ENCODE results near the gene FBXL15.
"Not testable (repeated sequence)": the region's sequence is repeated elsewhere in the genome, so short reads cannot be mapped to it uniquely, and the experiment has no call there.

Gene FBXL15

DNA sequence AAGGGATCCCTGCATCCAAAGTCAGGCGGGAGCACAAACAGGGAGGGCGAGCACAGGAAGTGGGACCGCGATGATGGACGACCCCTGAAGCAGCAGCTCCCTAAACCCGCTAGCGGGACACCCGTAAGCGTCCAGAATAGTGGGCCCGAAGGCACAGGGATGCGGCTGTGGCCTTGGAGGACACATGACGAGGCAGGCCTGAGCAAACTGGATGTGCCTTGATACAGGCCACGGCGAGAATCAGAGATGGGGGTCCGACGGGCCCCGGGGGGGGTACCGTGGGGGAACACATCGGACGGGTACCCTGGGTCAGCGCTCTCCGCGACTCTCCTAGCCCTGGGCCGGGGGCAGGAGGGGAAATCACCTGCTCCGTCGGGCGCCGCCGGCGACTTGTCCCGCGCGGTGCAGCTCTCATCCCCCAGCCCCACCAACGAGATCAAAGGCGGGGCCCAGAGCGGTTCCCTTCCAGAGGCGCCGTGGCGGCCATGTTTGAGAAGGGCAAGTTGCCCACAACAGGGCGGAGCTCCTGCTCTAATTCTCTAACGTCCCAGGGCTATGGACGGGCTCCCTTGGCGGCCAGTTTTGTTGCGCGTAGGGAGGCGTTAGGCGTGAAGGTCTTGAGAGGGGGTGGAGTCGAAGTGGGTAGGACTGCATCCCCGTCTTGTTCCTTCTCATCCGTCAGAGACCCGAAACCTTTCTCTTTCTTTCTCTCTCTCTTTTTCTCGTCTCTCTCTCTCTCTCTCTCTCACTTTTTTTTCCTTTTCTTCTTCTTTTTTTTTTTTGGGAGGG is 11.7 kb downstream of the FBXL15 start, which contains the start of gene CUEDC2:
Gene CUEDC2 (minus strand): TSS at position 413 of the 789 bp plus-strand sequence. CDS start 7,386 bp downstream, outside the sequence.
- DNase-seq, result peak; percentile 92 to 97

DNA sequence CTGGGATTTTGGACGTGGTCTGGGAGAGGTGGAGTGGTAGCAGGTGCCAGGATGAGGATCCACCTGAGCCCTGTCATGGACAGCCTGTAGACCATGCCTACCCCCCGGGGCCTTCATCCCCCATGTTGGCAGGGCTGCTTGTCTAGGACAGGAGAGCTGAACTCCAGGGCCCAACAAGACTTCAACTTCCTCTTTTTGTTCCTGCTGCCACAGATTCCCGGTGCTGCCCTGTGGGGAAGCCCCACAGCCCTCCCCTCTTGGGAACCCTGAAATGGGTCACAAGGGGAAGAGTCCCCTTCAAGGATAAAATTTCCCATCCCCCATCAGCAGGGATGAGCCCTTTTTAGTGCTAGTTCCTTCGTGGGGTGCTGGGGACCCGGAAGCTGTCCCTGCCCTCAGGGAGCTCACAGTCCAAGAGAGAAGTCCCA is 13.0 kb downstream of the FBXL15 start:
- peak; percentile 7 to 32 for DNase-seq

DNA sequence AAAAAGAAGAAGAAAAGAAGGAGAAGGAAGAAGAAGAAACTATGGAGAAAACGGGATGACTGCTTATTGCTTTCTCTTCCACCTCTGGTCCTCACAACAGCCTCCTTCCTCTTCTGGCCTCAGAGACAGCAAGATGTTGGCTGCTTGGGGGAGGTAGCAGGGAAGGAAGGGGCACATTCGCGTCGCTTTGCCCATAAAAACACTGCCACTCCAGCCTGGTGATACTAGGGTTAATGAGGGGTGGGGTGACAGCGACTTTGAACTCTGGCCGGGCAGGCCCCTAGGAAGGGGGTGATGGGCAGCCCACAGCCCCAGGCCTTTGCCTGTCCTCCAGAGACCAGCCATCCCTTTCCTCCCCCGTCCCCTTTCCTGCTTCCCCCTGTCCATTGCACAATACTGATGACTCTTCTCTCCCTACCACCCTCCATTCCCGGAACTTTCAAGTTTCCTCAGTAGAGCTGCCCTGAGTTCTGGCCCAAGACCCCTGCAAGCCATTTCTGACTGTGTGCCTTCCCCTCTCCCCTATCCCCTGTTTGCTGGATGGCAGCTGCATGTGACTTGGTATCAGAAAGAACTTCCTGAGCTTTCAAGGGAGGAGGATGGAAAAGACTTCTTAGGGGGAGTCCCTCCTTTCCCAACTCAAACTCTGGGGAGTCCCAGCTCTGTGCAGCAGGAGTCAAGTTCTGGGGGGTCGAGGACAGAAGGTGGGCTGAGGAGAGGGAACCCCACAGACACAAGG is 13.9 kb downstream of the FBXL15 start:
- DNase-seq, result peak; percentile 32 to 36

DNA sequence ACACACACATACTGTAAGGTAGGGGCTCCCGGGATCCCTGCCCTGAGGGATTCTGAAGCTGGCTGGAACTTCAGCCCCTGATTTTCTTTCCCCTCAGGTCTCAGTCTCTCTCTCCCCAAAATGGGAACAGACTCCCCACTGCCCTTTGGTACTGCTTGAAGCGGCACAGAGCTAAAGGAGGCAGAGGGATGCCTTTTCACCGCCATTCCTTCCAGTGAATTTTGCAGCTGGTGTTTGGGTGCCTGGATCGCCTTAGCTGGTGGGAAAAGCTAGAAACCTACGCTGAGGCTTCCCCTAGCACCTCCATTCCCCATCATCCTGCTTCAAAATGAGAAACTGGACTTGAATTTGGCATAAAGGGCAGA is 14.5 kb downstream of the FBXL15 start:
- DNase-seq, result no peak

DNA sequence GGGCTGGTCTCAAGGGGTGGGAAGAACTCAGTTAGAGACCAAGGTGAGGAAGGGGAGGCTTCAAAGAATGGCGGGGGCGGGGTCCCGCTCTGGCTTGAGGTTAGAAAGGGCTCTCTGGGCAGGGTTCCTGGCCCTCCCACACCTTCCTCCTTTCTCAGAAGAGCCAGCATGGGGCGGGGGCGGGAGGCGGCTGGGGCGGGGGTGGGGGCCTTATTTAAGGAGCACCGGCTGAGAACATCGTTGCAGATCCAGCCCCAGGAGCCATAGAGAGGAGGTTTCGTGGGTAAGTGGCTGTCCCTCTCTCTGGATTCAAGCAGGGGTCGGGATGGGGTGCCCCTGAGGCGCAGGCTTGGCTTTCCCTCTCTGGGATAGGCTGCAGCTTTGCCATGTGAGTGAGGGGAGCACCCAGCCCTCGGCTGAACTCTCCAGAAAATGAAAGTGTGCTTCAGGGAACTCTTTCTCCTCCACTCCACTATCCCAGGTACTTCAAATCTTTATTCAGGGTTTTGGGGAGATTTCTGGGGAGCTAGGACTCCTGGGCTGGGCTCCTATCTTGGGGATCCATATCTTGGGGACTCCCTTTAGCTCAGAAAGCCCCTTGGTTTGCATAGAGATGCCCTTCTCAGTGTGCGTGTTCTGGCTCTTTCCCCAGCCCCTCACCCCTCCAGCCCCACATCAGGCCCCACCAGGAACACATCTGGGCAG is 15.0 kb downstream of the FBXL15 start:
- peak; percentile 36 to 37 for DNase-seq

DNA sequence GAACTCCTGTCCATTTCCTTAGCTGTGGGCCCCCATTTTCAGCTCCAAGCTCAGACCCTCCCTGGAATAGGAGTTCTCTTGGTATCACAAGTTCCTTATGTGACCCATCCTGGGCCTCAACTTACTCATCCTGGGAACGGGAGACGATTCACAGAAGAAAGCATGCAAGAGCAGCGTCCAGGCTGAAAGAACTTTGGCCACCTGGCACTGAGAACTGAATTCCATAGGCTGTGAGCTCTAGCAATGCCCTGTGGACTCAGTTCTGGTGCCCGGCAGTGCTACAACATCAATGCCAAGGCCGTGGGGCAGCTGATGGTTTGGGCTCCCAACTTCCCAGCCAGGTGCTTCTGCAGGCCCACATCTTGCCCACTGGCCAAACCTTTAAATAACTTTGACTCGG is 15.7 kb downstream of the FBXL15 start:
- no peak for DNase-seq

DNA sequence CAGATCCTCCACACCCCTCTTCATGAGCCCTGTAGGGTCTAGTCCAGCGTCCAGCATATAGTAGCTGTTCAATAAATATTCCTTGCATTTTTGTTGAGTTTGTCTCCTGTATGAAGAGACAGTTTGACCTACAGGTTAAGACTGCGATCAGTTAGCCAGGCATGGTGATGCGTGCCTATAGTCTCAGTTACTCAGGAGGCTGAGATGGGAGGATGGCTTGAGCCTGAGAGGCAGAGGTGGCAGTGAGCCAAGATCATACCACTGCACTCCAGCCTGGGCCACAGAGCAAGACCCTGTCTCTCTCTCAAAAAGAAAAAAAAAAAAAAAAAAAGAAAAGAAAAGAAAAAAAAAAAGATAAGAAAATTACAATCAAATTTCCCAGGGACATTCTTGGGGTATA is 16.9 kb downstream of the FBXL15 start:
- DNase-seq, result no peak

DNA sequence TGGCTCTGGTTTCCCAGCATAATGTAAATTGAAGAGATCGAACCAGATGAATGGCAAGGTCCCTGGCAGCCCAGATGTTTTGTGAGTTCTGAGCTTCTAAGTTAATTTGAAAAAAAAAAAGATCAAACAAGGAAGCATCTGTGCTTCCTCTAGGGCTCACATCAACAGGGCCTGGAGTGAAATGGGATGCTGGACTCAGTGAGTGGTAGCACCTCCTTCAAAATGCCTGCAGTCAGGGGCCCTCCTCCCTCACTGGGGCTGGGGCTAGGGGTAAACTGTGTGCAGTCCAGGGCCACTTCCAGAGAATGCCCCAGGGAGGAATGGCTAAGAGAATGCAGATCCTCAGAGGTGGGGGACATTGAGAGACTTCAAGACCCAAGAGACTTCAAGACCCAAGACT is 17.7 kb downstream of the FBXL15 start:
- DNase-seq, result no peak

DNA sequence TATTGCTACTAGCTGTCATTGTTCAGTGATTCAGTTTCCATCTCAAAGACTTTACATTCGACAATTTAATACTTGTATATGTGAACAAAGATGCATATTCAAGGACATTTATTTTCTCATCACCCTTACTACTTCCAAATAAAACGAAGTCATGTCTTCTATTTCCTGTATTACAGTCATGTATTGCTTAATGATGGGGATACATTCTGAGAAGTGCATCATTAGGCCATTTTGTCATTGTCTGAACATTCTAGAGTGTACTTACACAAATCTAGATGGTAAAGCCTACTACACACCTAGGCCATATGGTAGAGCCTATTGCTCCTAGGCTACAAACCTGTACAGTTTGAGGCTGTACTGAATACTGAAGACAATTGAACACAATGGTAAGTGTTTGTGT is 24.2 kb downstream of the FBXL15 start:
- DNase-seq, result peak; percentile 25 to 28

DNA sequence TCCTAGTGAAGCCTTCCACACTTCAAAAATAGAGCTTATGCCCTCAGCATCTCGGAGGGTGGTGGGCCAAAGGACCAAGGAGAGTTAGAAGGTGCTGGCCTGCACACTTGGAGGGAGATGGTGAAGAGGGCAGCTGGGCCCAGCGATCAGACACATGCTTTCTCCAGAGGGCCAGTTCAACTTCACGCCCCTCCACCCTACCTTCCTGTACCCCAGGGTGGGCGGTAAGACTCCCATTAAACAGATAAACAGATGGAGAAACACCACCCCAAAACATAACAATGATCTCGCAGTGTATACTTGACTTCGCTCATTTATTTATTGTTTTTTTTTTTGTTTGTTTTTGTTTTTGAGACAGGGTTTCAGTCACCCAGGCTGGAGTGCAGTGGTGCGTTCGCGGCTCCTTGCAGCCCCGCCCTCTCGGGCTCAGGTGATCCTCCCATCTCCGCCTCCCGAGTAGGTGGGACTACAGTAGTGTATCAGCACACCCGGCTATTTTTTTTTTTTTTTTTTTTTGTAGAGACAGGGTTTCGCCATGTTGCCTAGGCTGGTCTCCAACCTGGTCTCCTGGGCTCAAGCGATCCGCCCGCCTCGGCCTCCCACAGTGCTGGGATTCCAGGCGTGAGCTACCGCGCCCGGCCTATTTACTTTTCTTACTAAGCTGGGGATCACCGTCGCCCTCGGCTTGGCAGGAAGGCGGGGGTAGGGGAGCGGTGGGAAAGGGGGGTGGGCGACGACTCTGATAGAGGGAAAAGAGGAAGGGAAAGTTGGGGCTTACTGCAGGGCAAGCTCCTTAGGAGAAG is 28.9 kb downstream of the FBXL15 start:
- peak; percentile 12 to 53 for DNase-seq

DNA sequence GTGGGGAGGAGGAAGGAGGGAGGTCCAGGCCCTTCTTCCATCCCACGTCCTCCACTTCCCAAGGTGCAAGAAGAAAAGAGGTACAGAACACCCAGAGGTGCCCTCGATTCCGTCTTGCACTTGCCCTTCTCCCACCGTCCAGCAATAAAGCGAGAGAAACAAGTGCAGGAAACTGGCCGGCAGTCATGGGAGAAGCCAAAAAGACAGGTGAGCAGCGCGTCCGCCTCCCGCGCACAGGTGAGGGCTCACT is 29.4 kb downstream of the FBXL15 start:
- DNase-seq, result no peak

DNA sequence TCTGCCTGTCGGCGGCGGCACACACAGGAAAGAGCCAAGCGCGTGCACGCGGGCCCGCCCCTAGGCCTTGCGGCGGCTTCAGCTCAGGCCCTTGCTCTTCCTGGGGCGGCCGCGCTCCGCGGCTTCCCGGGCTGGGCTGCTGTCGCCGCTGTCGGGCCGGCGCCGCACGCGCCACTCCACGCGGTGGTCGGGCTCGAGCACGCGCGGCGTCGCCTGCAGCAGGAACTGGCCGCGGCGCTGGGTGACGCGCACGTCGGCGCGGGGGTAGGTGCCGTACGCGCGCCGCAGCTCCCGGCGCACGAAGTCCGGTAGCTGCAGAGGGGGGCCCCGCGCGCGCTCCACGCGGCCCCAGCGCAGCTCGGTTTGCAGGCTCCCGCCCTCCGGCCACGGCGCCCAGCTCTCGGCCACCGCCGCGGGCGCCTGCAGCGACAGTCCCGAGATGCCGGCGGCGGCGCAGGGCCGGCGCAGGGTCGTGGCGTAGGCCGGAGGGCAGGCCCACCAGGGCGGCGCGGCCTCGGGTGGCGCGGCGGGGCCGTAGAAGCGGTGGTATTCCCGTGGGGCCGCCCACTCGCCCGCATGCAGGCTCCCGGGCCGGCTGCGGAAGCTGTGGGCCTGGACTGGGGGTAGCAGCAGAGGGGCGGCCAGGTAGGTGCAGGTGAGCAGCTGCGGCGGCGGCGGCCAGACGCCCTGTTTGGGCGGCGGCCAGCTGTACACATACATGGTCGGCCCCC is 29.9 kb downstream of the FBXL15 start:
- DNase-seq, result peak; percentile 77 to 79

DNA sequence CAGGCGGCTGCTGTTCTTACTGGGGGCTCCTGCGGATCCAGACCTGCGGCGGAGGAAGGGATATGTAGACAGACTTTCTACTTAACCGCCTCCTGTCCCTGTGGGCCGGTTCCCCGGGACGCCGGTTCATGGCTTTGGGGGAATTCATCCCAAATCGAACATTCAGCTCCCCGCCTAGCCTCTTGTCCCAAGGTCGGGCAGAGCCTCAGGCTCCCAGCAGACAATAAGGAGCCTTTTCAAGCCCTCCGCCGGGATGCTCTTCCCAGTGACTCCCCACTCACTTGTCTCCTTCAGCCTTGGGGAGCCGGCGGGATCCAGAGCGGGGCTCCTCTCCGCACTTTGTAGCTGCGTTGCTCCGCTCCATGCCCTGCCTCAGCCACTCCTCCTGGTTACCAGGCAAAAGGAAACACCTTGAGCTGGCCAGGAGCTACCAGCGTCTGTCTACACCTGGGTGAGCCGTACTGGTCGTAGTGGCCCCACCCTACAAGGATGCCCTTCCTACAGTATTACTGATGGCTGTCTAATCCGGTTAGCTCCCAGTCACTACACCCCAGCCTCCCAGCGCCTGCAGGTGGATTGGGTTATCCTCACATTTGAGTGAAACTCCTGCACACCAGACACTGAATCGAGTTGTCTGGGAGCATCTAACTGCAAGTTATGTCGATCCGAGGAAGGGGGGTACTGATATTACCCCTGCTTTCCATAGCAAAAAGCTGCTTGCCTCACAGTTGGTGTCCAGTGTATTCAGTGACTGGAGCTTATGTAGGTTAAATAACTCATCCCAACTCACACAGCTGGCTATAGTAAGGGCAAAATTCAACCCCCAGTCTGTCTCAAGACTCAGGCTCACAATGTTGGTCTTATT is 30.7 kb downstream of the FBXL15 start, which contains the start of gene C10orf95:
Gene C10orf95 (minus strand): TSS at position 439 of the 865 bp plus-strand sequence. CDS start 450 bp downstream, outside the sequence.
- DNase-seq, result no peak

DNA sequence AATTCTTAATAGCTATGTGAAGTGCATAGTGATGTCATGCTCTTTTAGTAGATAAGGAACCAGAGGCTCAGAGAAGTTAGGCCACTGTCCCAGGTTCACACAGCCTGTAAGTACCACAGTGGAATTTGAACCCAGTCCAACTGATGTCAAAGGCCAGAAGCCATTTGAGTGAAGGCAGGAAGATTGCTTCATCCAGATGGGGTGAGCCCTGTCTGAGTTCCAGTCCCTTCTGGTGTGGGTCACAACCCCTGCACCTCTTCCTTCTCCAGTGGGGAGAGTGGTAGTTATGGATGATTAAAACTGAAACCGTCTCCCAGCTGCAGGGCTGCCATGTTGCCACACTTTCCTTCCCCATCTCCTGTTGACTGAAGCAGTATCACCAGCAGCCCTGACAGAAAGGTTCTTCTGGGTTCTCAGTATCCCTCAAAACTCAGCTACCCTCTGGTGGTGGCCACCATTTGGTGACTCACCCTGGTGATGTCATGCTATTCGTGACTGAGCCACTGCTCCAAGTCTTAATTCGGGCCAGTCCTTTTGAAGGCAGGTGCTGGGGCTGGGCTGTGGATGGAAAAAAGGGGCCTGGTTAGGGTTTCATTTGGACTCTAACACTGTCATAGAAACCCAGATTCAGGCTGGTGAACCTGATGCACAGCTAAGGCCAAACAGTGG is 32.2 kb downstream of the FBXL15 start:
- peak; percentile 44 to 48 for DNase-seq

DNA sequence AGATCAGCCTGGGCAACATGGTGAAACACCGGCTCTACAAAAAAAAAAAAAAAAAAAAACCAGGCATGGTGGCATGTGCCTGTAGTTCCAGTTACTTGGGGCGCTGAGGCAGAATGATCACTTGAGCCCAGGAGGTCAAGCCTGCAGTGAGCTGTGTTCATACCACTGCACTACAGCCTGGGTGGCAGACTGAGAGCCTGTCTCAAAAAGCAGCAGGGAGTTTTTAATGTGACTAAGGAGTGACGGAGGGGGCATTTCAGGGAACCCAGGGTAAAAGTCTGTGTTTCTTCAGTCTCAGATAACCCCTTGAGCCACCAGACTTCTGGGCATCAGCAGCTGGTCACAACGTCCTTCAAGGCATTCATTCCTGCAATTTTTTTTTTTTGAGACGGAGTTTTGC is 32.9 kb downstream of the FBXL15 start:
- DNase-seq, result no peak

DNA sequence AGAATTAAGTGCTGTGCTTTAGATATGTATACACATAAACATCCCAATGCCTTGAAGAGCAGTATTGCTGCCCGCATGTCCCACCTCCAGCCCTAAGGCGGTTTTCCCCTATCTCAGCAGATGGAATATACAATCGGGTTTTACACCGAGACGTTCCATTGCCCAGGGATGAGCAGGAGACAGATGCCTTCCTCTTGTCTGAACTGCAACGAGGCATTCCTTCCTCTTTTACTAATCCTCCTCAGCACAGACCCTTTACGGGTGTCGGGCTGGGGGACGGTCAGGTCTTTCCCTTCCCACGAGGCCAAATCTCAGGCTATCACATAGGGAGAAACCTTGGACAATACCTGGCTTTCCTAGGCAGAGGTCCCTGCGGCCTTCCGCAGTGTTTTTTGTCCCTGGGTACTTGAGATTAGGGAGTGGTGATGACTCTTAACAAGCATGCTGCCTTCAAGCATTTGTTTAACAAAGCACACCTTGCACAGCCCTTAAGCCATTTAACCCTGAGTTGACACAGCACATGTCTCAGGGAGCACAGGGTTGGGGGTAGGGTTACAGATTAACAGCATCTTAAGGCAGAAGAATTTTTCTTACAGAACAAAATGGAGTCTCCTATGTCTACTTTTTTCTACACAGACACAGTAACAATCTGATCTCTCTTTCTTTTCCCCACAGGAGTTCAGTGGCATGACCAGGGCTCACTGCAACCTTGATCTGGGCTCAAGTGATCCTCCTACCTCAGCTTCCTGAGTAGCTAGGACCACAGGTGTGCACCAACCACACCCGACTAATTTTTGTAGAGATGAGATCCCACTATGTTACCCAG is 34.2 kb downstream of the FBXL15 start:
- not testable (repeated sequence) for DNase-seq

DNA sequence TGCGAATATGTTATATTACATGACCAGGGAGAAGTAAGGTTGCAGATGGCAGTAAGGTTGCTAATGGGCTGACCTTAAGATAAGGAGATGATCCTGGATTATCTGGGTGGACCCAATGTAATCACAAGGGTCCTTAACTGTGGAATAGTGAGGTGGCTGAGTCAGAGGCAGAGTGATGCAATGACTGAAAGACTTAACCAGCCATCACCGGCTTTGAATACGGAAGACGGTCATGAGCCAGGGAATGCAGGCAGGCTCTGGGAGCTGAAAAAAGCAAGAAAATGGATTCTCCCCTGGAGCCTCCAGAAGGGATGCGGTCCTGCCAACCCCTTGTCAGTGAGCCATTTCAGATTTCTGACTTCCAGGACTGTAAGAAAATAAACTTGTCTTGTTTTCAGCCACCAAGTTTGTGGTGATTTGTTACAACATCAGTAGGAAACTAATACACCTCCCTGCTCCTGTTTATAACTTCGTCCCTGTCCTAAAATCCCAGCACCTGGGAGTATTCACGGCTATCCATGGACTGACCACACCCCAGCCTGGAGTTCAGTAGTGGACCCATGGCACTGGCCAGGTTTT is 35.3 kb downstream of the FBXL15 start:
- no peak for DNase-seq

DNA sequence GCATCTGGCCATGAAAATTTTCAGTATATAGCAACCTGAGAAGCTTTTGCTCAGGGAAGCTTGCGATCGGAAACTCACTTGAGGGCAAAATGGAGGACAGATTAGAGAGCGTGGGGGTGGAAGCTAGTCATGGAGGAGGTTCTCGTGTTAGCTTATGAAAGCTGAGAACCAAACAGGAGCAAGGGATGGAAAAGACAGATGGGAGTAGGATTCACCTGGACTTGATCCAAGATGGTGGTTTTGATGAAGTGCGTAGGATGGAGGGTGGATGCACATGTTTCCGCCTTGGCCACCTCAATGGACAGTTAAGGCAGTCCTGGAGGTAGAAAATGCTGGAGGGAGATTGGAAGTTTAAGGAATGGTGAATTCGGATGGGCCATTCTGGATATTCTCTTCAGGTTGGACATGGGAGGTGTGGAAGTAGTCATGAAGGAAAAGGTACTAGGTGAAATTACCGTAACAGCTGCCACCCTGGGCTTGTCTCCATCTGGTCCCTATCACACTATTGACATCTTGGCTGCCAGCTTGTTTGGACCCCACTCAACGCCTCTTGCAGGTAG is 37.0 kb downstream of the FBXL15 start:
- no peak for DNase-seq

DNA sequence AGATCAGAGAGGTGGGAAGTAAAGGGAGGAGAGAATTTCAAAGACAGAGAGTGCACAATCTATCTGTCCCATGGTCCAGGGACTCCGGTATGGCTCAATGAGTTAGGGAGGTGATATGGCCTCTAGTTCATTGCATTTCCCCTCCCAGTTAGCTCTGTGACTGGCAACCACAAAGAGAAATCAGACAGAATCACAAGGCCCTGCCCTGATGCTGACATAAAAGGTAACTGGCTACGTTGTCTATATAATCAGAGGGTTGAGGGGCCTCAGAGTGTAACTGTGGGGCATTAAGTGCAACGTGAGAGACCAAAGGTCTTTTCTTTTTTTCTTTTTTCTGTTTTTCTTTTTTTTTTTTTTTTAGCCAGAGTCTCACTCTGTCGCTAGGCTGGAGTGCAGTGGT is 38.0 kb downstream of the FBXL15 start:
- no peak for DNase-seq

All from AML-193 (cell line).